Measurements from ENCODE around the gene PSORS1C2. TPM values are rescaled to one million over a fixed set of nuclear protein-coding genes. Genes with fewer than 3 reads are reported as not detected.

PSORS1C2 gene
- total RNA-seq, 1 donor from 2014 or later, result 0.38 TPM

DNA sequence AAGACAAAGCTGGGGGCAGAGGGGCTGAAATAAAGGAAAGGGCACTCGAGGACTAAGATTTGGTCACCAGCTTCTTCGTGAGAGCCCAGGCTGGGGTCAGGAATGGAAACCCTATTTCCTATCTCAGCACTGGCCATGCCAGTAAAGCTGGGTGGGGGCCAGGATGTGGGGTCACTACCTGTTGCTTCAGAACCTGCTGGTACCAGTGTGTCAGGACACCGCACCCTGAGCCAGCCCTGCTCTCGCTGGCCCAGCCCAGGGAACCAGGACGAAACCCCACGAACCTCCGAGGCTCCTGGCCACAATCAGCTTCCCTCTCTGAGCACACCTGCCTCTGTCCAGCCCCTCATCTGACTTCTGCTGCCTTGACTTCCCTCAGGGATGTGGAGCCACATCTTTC, 20.7 kb downstream of the PSORS1C2 start:
- Mint-ChIP-seq H3K27me3 (ENCODE audit: unreplicated experiment) (peaks cover 13% of the 10 kb centered on the region), H3K27ac (ENCODE audit: unreplicated experiment) (peak overlapping the region; percentile 72), H3K36me3 (ENCODE audit: low read depth, unreplicated experiment) (no peaks in the 10 kb centered on the region), H3K4me3 (ENCODE audit: unreplicated experiment) (no peak overlapping the region), H3K4me1 (ENCODE audit: unreplicated experiment) (peaks cover 12% of the 10 kb centered on the region), H3K9me3 (ENCODE audit: unreplicated experiment) (no peaks in the 10 kb centered on the region)
- no peak for DNase-seq (ENCODE audit: low spot score)
- TF ChIP-seq CTCF (IDR thresholded peaks at IDR 0.05; ENCODE audit: unreplicated experiment), result no peak

GRCh38 chr6:31116661-31117385, 22.0 kb downstream of the PSORS1C2 start:
- Mint-ChIP-seq H3K27me3 (ENCODE audit: unreplicated experiment) (peaks cover 15% of the 10 kb centered on the region), H3K36me3 (ENCODE audit: low read depth, unreplicated experiment) (no peaks in the 10 kb centered on the region), H3K27ac (ENCODE audit: unreplicated experiment) (no peak overlapping the region), H3K9me3 (ENCODE audit: unreplicated experiment) (no peaks in the 10 kb centered on the region), H3K4me1 (ENCODE audit: unreplicated experiment) (peaks cover 12% of the 10 kb centered on the region), H3K4me3 (ENCODE audit: unreplicated experiment) (no peak overlapping the region)
- TF ChIP-seq CTCF (IDR thresholded peaks at IDR 0.05; ENCODE audit: unreplicated experiment), result no peak
- DNase-seq (ENCODE audit: low spot score), result no peak

- Mint-ChIP-seq H3K36me3 (ENCODE audit: low read depth, unreplicated experiment) (no peaks in the 10 kb centered on the region), H3K4me3 (ENCODE audit: unreplicated experiment) (no peak overlapping the region), H3K27ac (ENCODE audit: unreplicated experiment) (no peak overlapping the region)
Measured at GRCh38 chr6:31115941-31116560, 22.8 kb downstream of the PSORS1C2 start.

DNA sequence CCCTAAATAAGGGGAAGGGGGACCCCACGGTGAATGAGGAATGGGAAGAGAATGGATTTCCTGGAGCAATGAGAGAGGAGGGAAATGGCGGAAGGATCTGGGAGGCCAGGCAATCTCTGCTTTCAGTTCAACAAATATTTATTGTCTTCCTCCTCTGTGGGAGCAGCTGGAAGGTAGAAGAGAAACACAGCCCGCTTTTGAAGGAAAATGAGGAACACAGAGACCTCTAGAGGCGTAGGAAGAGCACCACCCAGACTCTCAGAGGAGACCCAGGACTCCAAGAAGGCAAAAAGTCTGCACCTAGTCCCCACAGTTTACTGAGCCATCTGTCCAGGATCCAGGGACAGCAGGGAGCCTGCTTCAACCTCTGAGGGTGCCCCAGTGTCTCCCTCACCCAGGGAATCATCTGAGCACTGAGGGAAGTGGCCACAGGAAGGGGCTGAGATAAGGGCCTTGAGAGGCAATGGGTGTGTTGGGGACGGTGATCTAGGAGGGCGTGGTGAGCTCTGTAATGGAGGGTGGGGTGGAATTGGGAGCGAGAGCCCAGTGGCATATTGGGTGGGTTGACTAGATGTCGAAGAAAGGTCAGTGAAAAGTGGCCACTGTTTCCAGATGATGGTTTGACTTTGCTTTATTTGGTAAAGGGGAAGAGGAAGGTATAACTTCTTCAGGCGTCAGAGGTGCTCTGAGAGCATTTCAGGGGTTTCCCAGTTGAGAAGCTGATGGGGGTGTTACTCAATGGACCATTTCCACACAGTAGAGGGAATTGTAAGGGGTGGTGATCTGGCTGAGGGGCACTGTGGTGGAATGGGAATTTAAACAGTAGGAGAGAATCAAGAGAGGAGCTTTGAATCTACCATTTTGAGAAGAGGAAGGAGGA, 23.7 kb downstream of the PSORS1C2 start:
- Mint-ChIP-seq H3K27me3 (ENCODE audit: unreplicated experiment) (peaks cover 17% of the 10 kb centered on the region), H3K4me1 (ENCODE audit: unreplicated experiment) (peaks cover 12% of the 10 kb centered on the region), H3K36me3 (ENCODE audit: low read depth, unreplicated experiment) (no peaks in the 10 kb centered on the region), H3K27ac (ENCODE audit: unreplicated experiment) (peak overlapping the region; percentile 82), H3K9me3 (ENCODE audit: unreplicated experiment) (no peaks in the 10 kb centered on the region), H3K4me3 (ENCODE audit: unreplicated experiment) (no peak overlapping the region)
- no peak for TF ChIP-seq CTCF (IDR thresholded peaks at IDR 0.05; ENCODE audit: unreplicated experiment)
- no peak for DNase-seq (ENCODE audit: low spot score)

More at GRCh38 chr6:31115941-31116560, 22.8 kb downstream of the PSORS1C2 start:
- Mint-ChIP-seq H3K4me1 (ENCODE audit: unreplicated experiment) (peaks cover 12% of the 10 kb centered on the region), H3K27me3 (ENCODE audit: unreplicated experiment) (peaks cover 16% of the 10 kb centered on the region), H3K9me3 (ENCODE audit: unreplicated experiment) (no peaks in the 10 kb centered on the region)
- no peak for DNase-seq (ENCODE audit: low spot score)
- no peak for TF ChIP-seq CTCF (IDR thresholded peaks at IDR 0.05; ENCODE audit: unreplicated experiment)

Data from endothelial cell (in vitro differentiated cells).